H1 (cell line): ENCODE measurements around the gene GREB1. TPM values are rescaled to one million over a fixed set of nuclear protein-coding genes. Genes with fewer than 3 reads are reported as not detected.

Source experiments
- ATF2 ChIP-seq: IDR thresholded peaks from 2 replicates; pipeline ENCODE4 v1.6.1; 2012; ENCODE audit warnings: low read length, inconsistent platforms
- TEAD4 ChIP-seq: IDR thresholded peaks from 2 replicates; pipeline ENCODE4 v1.6.1; 2012; ENCODE audit warnings: low read depth, low read length, inconsistent platforms, mixed read lengths
- polyA plus RNA-seq, 7 experiments: library from polyadenylated mRNA; depleted of rRNA in 3 of 7; stranded (reverse) in 5 of 7; unstranded in 2 of 7; fragments of >200 nt in 5 of 7; fragments of 200-250 nt in 2 of 7; gene quantifications; 1 replicate in 5 of 7; 2 replicates in 1 of 7; 4 replicates in 1 of 7; pipeline versions ENCODE4 v1.2.1 to v1.2.3, GENCODE V29; 2011 to 2013; ENCODE audit warnings: missing spikeins in 2 of 7, mixed read lengths in 2 of 7
- total RNA-seq: library from RNA; stranded (reverse); fragmentation: NEBNext Ultra II Directional; extraction: Animal tissue kit (Norgen Biotek cat#: 25700); gene quantifications from 2 replicates; pipeline ENCODE4 v1.2.1, GENCODE V29; 2021

The GREB1 gene
- total and polyA plus RNA-seq, 2 of the 8 experiments (the other 6 are each of a cell fraction or from before 2014, with no cell fraction given) = 7.9 to 43.4 TPM

DNA sequence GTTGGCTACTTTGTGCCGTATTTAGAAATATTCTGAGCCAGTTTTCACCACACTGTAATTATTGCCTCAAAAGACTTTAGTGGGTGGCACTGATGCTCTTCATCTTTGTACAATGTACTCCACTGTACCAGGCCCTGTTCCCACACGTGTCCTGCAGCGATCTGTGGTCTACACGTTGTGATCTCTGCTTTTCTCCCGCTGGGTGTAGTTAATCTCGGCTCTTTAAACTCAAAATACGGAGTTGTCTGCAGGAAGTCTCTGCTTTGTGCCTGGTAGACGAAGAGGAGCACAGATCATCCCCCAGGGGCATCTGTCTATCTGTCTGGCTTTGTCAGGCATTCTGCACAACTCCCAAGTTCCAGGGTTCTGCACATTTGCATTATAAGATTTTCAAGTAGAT, 12.1 kb upstream of the GREB1 start (continued):
- no peak for TF ChIP-seq ATF2
- no peak for TF ChIP-seq TEAD4
